COLO829 (cell line): ENCODE measurements around the gene MXRA8.

Experiments used
- DNase-seq: peaks from one replicate; pipeline ENCODE4 v3.0.0; 2012; ENCODE audit warnings: low spot score

The MXRA8 gene

GRCh38 chr1:1349256-1350012 is 8.9 kb downstream of the MXRA8 start, which contains the start of gene DVL1:
Gene DVL1 (minus strand): TSS chr1:1349418. CDS start chr1:1349065, 353 bp downstream.
- DNase-seq, result peak; percentile 54

DNA sequence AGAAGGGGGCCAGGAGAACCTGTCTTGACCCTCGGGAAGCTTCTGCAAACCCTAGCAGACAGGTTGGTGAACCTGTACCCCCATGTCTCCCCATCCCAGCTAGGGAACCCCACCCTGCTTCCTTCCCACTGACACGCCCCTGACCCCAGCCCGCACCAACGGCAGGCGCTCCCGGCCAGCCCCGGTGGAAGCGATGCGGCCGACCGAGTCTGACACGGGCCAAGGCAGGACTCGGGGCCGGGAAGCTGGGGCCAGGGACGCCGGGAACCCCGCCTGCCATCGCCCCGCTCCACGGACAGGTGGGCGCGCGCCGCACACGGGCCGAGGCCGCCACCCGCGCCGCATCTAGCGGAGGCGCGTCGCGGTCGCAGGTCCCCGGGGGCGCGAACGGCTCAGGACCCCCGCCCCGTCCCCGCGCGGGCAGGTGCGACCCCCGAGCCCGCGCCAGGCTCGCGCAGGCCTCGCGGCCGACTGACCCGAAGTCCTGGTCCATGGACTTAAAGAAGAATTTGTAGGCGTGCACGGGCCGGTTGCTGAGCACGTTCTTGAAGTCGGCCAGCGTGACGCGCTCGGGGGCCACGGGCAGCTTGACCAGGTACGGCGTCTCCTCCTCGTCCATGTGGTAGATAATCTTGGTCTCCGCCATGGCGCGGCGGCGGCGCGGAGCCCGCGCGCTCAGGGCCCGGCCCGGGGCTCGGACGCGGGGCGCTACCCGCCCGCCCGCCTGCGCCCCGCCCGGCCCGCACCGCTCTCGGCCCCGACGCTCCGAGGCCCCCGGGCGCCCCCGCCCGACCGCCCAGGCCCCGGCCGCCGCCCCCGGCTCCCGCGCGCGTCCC is 9.7 kb downstream of the MXRA8 start:
- DNase-seq, result no peak

DNA sequence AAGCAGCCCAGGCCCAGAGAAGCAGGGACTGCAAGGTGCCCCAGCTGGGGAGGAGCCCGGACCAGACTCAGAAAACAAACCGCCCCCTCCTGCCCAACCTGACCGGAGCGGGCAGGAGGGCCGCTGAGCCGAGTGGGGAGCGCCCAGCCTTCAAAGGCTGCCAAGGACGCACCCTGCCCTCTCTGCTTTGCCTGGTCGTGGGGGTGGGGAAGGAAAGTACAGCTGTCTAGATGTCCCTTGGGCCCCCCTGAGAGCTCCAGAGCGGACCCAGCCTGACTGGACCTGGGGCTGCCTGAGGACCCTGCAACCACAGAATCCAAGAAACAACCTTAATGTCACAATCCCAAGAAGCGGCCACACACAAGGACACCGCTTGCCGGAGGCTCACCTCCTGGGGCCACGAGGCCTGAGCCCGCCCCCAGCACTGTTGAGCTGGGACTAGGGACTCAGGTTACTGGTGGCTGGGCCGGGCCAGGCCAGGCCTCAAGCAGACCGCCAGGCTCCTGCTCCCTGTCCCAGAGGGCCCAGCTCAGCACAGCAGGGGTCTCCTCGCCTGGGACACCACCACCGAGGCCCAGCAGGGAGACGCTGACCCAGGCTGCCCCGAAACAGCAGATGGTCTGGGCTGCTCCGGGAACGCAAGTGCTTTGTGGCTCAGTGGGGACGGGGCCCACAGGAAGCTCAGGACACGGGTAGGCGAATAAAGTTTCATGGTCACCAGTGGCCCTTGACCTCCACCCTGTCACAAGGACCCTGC is 10.5 kb downstream of the MXRA8 start:
- no peak for DNase-seq

DNA sequence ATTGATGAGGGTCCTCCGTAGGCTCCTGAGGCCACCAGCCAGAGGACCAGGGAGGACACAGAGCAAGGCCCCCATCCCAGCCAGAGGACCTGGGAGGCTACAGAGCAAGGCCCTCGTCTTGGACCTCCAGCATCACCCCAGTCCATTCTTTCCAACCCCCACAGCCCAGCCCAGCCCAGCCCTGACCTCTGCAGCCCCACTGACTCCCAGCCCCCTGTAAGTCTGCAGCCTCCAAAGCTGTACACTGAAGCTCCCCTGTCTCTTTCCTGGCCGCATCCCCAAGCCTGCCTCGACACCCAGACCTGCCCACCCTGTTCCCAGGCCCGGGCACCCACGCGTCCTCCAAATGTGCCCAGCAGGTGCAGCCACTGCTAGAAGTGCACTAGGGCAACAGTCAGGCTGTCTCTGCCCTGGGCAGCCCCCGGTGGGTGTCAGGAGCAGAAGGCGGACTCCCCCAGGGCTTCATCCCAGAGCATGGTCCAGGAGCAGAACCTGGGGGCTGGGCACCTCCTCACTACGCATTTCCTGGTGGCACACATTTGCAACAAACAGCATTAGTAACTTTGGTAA is 11.2 kb downstream of the MXRA8 start:
- no peak for DNase-seq

- DNase-seq, result no peak
Observed at GRCh38 chr1:1346501-1346890, 11.9 kb downstream of the MXRA8 start.

DNA sequence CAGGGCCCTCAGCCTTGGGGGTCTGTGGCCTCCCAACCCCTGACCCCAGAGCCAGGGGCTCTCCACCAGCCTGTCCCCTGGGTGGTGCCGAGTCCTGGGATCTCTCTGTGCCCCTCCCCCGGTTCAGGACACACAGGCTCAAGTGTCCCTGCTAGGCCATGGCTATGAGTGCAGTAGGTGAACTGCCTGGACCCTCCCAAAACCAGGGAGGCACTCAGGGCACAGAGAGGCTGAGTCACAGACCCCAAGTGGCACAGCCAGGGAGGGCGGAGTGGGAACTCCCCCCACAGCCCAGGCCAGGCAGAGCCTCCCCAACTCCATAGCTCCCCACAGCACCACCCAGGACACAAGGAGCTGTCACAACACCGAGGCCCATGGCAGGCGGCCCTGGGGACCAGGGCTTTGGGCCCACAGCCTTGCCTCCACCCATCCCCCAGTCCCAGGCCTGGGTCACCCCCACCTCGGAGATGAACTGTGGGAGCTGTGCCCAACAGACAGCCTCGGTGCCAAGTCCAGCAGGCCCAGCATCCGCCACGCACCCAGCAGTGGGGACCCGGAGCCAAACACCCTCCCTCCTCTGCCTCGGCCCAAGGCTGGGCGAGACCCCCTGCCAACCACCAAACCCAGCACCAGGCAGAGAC is 12.4 kb downstream of the MXRA8 start:
- DNase-seq, result no peak

GRCh38 chr1:1345384-1345783 is 13.0 kb downstream of the MXRA8 start:
- DNase-seq, result no peak

DNA sequence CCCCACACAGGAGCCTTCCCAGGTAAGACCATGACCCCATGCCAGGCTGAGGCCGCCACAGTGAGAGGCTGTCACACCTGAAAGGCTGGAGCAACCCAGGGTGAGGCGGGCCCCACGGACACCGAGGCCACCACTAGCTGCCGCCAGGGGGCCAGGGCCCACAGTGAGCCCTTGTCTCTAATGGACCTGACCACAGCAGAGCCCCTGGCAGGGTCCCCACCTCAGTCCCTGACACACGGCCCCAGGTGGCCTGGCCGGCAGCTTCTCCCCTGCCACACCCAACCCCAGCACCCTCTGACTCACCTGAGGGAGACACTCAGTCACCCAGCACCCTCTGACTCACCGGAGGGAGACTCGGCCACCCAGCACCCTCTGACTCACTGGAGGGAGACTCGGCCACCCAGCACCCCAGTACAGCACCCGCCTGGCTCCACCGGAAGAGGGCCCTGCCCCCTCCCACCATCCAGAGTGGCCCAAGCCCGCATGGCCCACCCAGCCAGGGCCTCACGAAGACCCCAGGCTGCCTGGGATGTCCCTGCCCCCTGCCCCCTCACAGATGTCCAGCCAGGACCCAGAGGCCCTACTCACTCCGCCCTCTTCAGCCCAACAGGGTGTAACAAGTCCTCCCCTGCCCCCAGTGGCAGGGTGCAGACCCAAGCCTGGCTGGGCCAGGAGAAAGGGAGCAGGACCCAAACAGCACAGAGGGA is 13.5 kb downstream of the MXRA8 start:
- DNase-seq, result no peak

GRCh38 chr1:1343811-1344421 is 14.4 kb downstream of the MXRA8 start:
- DNase-seq, result no peak

DNA sequence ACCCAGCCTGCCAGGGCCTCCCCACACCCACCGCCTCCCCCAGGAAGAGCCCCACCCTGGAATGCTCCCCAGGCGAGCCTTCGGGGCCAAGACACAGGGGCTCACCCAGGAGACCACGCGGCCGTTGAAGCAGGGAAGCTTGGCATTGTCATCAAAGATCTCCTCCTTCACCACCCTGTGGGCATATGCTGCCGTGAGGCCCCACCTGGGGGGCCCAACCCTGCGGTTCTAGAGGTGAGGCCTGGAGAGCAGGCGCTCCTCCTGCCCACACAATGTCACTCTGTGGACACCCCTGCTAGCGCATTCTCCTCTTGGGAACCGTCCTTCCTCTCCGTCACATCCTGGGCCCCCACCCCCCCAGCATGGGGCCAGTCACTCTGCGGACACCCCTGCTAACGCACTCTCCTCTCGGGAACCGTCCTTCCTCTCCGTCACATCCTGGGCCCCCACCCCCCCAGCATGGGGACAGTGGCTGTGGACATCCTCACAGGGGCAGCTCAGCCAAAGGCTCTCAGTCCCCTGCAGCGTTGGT is 15.7 kb downstream of the MXRA8 start:
- no peak for DNase-seq

DNA sequence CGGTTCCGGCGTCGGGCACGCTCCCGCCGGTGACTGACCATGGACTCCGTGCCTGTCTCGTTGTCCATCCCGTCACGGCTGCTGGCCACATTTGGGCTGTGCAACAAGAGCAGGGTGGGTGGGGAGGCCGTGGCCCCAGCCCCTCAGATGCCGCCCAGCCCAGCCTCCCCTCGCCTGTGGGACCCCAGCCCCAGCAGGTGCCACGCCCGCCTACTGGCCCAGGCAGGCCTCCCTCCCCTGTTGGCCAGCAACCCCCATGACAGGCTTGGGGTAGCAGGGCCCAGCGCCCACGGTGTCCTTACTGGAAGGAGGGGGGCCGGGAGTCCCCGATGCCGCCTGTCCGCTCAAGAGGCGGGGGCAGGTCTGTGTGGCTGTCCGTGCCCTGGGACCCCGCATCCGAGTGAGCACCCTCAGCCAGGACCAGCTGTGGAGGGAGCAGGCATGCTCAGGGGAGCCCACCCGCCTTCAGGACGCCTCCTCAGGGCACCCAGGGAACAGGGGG is 16.2 kb downstream of the MXRA8 start:
- DNase-seq, result no peak

- no peak for DNase-seq
Observed at GRCh38 chr1:1341549-1342021, 16.8 kb downstream of the MXRA8 start.

DNA sequence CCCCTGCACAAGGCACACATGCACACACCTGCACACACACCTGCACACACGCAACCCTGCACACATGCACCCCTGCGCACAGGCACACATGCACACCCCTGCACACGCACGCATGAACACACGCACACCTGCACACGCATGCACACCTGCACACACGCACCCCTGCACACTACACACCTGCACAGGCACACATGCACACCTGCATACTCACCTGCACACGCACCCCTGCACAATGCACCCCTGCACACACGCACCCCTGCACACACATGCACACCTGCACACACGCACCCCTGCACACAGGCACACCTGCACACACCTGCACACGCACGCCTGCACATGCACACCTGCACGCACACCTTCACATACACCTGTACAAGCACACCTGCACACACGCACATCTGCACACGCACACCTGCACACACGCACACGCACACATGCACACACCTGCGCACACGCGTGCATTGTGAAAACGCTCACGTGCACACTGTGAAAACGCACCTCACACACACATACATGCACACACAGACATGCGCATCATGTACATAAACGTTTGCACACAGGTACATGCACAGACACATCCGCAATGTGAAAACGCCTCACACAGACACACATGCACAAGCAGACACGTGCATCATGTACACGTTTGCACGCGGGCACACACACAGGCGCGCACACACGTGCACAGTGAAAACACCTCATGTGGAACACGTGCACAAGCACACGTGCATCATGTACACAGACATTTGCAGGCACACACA is 17.4 kb downstream of the MXRA8 start:
- DNase-seq, result no peak

DNA sequence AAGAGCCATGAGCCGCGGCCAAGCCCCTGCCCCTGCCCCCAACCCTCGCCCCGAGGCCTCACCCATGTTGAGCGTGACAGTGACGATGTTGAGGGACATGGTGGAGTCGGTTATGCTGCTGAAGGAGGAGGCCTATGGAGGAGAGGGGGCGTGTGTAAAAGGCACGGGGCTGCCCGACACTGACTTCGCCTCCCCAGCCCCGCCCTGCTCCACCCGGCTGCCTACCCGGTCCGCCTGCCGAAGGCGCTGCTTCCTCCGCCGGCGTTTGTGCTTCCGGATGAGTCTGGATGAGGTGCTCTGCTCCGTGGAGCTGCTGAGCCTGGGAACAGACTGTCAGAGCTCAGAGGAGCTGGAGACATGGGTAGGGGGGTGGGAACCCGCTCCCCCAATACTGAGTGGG is 18.2 kb downstream of the MXRA8 start:
- DNase-seq, result no peak

DNA sequence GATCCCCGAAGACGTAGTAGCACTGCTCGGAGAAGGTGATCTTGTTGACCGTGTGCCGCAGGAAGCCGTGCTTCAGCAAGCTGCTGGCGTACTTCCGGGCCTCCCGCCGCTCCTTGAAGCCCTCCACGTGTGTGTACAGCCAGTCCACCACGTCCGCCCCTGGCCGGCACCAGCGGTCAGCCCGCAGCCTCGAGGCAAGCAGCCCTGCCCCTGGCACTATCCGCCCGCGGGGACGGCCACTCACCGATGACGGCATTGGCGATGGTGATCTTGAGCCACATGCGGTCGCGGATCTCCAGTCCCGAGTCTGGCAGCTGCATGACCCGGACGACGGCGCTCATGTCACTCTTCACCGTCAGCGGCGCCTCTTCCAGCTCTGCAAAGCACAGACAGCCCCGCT is 20.1 kb downstream of the MXRA8 start:
- DNase-seq, result no peak

DNA sequence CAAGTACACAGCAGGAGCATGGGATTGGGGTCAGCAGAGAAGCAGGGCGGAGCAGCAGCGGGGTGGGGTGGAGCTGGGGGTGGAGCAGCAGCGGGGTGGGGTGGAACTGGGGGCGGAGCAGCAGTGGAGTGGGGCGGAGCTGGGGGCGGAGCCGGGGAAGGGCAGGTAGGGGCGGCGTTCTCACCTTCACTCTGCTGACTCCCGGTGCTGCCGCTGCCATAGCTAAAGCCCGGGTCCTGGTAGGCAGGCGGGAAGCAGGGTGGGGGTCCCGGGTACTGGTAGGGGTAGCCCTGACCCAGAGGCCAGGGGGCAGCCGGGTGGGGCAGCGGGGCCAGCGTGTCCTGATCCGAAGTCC is 20.6 kb downstream of the MXRA8 start:
- peak; percentile 35 for DNase-seq

DNA sequence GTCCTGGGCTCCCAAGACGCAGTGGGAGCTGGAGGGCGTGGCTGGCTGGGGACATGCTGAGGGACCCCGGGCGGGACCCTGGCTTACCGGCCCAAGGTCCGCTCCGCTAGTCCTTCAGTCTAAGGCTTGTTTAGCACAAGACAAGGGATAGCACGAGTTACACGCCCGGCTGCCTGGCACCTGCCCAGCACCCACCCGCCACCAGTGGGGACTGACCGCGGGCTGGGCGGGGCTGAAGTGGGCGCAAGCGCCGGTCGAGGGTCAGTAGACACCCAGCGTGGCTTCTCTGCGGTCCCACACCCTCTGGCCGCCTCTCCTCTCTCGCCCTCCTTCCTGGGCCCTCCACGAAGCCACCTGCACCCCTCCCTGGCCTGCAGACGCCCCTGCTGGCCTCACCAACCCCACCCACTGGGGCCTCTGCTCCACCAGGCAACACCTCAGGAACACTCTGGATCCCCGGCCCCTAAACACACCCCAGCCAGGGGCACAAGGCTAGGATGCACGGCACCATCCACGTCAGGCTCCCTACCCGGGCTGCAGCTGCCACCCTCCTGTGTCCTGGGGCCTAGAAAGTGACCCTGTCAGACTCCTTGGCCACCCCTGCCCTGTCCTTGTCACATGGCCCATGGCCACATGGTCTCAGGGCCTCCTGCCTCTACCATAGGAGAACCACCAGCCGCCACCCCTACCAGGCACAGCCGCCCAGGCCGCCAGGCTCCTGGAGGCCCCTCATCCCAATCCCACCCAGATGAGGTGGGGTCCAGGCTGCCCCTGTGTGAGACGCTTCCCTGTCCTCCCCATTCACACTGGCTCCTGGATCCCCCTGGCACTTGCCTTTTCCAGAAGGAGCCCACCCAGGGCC is 21.2 kb downstream of the MXRA8 start:
- DNase-seq, result no peak

DNA sequence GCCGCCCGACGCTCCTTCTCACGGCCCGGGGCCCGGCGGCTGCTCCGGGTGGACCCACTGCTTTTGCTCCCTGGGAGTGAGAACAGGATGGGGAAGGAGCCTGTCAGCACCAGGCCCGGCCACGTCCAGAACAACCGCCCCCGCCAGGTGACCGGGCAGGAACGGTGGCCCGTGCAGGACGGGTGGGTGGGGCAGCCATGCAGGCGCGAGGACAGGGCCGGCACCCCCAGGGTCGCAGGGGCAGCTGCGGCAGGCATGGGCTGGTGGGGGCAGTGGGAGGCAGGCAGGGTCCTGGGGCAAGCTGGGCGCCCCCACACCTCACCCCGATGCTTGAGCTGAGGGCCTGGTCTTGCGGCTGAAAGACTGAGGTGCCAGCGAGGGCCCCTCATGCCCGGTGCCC is 21.9 kb downstream of the MXRA8 start:
- DNase-seq, result no peak
